HEK293 (cell line): ENCODE results near the gene LSM3.
A peak's percentile ranks its signal among the peaks of the same experiment; 100 is the strongest.

ENCODE experiments used
- CTCF ChIA-PET: fragments of 350-600 bp; formaldehyde crosslinking; extraction: SDS; loops from one replicate; lab custom pipeline; 2021; ENCODE audit warnings: antibody characterized with exemption; lab: Yijun Ruan, JAX
- POLR2A ChIA-PET: fragments of 300-600 bp; formaldehyde crosslinking; extraction: SDS; loops from one replicate; lab custom pipeline; 2020; ENCODE audit warnings: antibody characterized with exemption, inconsistent platforms; lab: Yijun Ruan, JAX
- H3K27ac ChIP-seq: fragments of 200-500 bp; sonication (Bioruptor generic); 2 replicates; pipeline ENCODE4 v1.5.1; 2014; ENCODE audit warnings: low read depth, low read length, control low read depth, inconsistent platforms; ENCODE audit errors: extremely low read depth
- H3K36me3 ChIP-seq, 2 experiments: fragments of 200-500 bp in 1 of 2; sonication (Bioruptor generic) in 1 of 2; 1 replicate in 1 of 2; 2 replicates in 1 of 2; pipeline ENCODE4 v1.5.1; 2014 to 2017; ENCODE audit warnings: inconsistent platforms in 2 of 2, low read length in 2 of 2; ENCODE audit not compliant: control insufficient read depth in 2 of 2, insufficient read depth in 1 of 2
- H3K4me1 ChIP-seq: fragments of 200-500 bp; sonication (Bioruptor generic); 2 replicates; pipeline ENCODE4 v1.5.1; 2014; ENCODE audit warnings: mild to moderate bottlenecking, low read length, inconsistent platforms; ENCODE audit not compliant: control insufficient read depth, insufficient read depth
- H3K4me3 ChIP-seq: 2 replicates; pipeline ENCODE4 v1.5.1; 2011; ENCODE audit warnings: low read depth, mild to moderate bottlenecking, control low read depth, low read length, moderate library complexity
- H3K9me3 ChIP-seq: fragments of 200-500 bp; sonication (Bioruptor generic); 2 replicates; pipeline ENCODE4 v1.5.1; 2014; ENCODE audit warnings: low read depth, low read length, inconsistent platforms; ENCODE audit not compliant: control insufficient read depth, insufficient read depth
- EGR2 ChIP-seq: fragments of 450-650 bp; formaldehyde crosslinking; IDR thresholded peaks from 2 replicates; pipeline ENCODE4 v1.5.1; 2016; ENCODE audit warnings: low read depth, missing biosample characterization, missing genetic modification characterization
- GLIS2 ChIP-seq: fragments of 450-650 bp; formaldehyde crosslinking; IDR thresholded peaks from 2 replicates; pipeline ENCODE4 v1.5.1; 2016; ENCODE audit warnings: missing biosample characterization, missing genetic modification characterization
- OSR2 ChIP-seq: fragments of 450-650 bp; formaldehyde crosslinking; IDR thresholded peaks from 2 replicates; pipeline ENCODE4 v1.5.1; 2016; ENCODE audit warnings: missing biosample characterization, missing genetic modification characterization
- SETDB1 ChIP-seq: IDR thresholded peaks from one replicate; pipeline ENCODE4 v1.6.1; 2017; ENCODE audit warnings: mild to moderate bottlenecking, low read length, moderate library complexity, mixed read lengths; ENCODE audit not compliant: insufficient read length
- ZBTB17 ChIP-seq: fragments of 450-650 bp; formaldehyde crosslinking; IDR thresholded peaks from 2 replicates; pipeline ENCODE4 v1.5.1; 2016; ENCODE audit warnings: missing biosample characterization, missing genetic modification characterization
- ZBTB49 ChIP-seq: fragments of 450-650 bp; formaldehyde crosslinking; IDR thresholded peaks from 2 replicates; pipeline ENCODE4 v1.5.1; 2016; ENCODE audit warnings: missing biosample characterization, missing genetic modification characterization, low read depth
- ZNF138 ChIP-seq: fragments of 450-650 bp; formaldehyde crosslinking; IDR thresholded peaks from 2 replicates; pipeline ENCODE4 v1.5.1; 2016; ENCODE audit warnings: missing biosample characterization, missing genetic modification characterization, borderline replicate concordance
- ZNF155 ChIP-seq: fragments of 450-650 bp; formaldehyde crosslinking; IDR thresholded peaks from 2 replicates; pipeline ENCODE4 v1.5.1; 2016; ENCODE audit warnings: missing biosample characterization, missing genetic modification characterization
- ZNF18 ChIP-seq: fragments of 450-650 bp; formaldehyde crosslinking; IDR thresholded peaks from 2 replicates; pipeline ENCODE4 v1.5.1; 2016; ENCODE audit warnings: missing biosample characterization, missing genetic modification characterization
- ZNF184 ChIP-seq: fragments of 450-650 bp; IDR thresholded peaks from 2 replicates; pipeline ENCODE4 v1.5.1; 2018; ENCODE audit warnings: missing biosample characterization, mild to moderate bottlenecking, missing genetic modification characterization
- ZNF2 ChIP-seq: fragments of 450-650 bp; formaldehyde crosslinking; IDR thresholded peaks from 2 replicates; pipeline ENCODE4 v1.5.1; 2016; ENCODE audit warnings: missing biosample characterization, missing genetic modification characterization
- ZNF239 ChIP-seq: fragments of 450-650 bp; formaldehyde crosslinking; IDR thresholded peaks from 2 replicates; pipeline ENCODE4 v1.5.1; 2016; ENCODE audit warnings: missing biosample characterization, missing genetic modification characterization
- ZNF302 ChIP-seq: fragments of 450-650 bp; formaldehyde crosslinking; IDR thresholded peaks from 2 replicates; pipeline ENCODE4 v1.5.1; 2016; ENCODE audit warnings: missing biosample characterization, missing genetic modification characterization, low read depth
- ZNF311 ChIP-seq: fragments of 450-650 bp; formaldehyde crosslinking; IDR thresholded peaks from 2 replicates; pipeline ENCODE4 v1.5.1; 2017; ENCODE audit warnings: missing biosample characterization, missing genetic modification characterization, borderline replicate concordance
- ZNF362 ChIP-seq: fragments of 450-650 bp; formaldehyde crosslinking; IDR thresholded peaks from 2 replicates; pipeline ENCODE4 v1.5.1; 2016; ENCODE audit warnings: missing biosample characterization, missing genetic modification characterization
- ZNF501 ChIP-seq: fragments of 450-650 bp; formaldehyde crosslinking; IDR thresholded peaks from 2 replicates; pipeline ENCODE4 v1.5.1; 2016; ENCODE audit warnings: missing biosample characterization, missing genetic modification characterization
- ZNF654 ChIP-seq: fragments of 450-650 bp; formaldehyde crosslinking; IDR thresholded peaks from 2 replicates; pipeline ENCODE4 v1.5.1; 2016; ENCODE audit warnings: low read depth, missing biosample characterization, missing genetic modification characterization
- ZNF660 ChIP-seq: fragments of 450-650 bp; IDR thresholded peaks from 2 replicates; pipeline ENCODE4 v1.5.1; 2018; ENCODE audit warnings: missing biosample characterization, mild to moderate bottlenecking, missing genetic modification characterization
- ZNF768 ChIP-seq: fragments of 450-650 bp; formaldehyde crosslinking; IDR thresholded peaks from 2 replicates; pipeline ENCODE4 v1.5.1; 2018; ENCODE audit warnings: missing biosample characterization, mild to moderate bottlenecking, missing genetic modification characterization
- ZNF776 ChIP-seq: fragments of 450-650 bp; formaldehyde crosslinking; IDR thresholded peaks from 2 replicates; pipeline ENCODE4 v1.5.0; 2017; ENCODE audit warnings: missing biosample characterization, missing genetic modification characterization, borderline replicate concordance
- ZSCAN30 ChIP-seq: fragments of 450-650 bp; IDR thresholded peaks from 2 replicates; pipeline ENCODE4 v1.5.1; 2018; ENCODE audit warnings: missing biosample characterization, mild to moderate bottlenecking, missing genetic modification characterization, moderate library complexity
- ZSCAN5A ChIP-seq: fragments of 450-650 bp; formaldehyde crosslinking; IDR thresholded peaks from 2 replicates; pipeline ENCODE4 v1.5.1; 2016; ENCODE audit warnings: missing biosample characterization, missing genetic modification characterization
- TF ChIP-seq, protein P1 (sequence below): fragments of 450-650 bp; formaldehyde crosslinking; IDR thresholded peaks from 2 replicates; pipeline ENCODE4 v1.5.1; 2016; ENCODE audit warnings: missing biosample characterization, missing genetic modification characterization
- TF ChIP-seq, protein P2 (sequence below): fragments of 450-650 bp; formaldehyde crosslinking; IDR thresholded peaks from 2 replicates; pipeline ENCODE4 v1.5.1; 2016; ENCODE audit warnings: missing biosample characterization, missing genetic modification characterization

Gene LSM3

GRCh38 chr3:14203521-14204079 lies 25.0 kb downstream of the LSM3 start:
- Histone ChIP-seq H3K9me3 (no peaks in the 10 kb centered on the region), H3K4me1 (no peaks in the 10 kb centered on the region), H3K4me3 (no peak overlapping the region), H3K36me3 (peaks cover 0 to 18% of the 10 kb centered on the region in 2 experiments; a peak in 2 of 3 replicates), H3K27ac (no peak overlapping the region)
- CTCF ChIA-PET, result interaction anchor here (0.6 to 3.9 kb wide), 78 partner anchors 8 to 1367 kb away, joined by 3 to 51 read pairs (median 4); partner anchors contain the start of genes LSM3 and XPC
- POLR2A ChIA-PET, result interaction anchor here (1.0 to 1.4 kb wide), 2 partner anchors 9 to 25 kb away, joined by 3 to 10 read pairs; partner anchors contain the start of genes LSM3 and XPC
- TF ChIP-seq ZNF311 (tag by site-specific recombination) (no peak), ZNF776 (tag by site-specific recombination) (no peak), ZBTB17 (tag by site-specific recombination) (peak; percentile 83), ZNF18 (tag by site-specific recombination) (no peak), ZNF184 (tag by site-specific recombination) (no peak), ZBTB49 (tag by site-specific recombination) (no peak), ZNF362 (tag by site-specific recombination) (no peak), GLIS2 (tag by site-specific recombination) (no peak), ZNF302 (no peak), ZNF239 (no peak), ZSCAN5A (tag by site-specific recombination) (no peak), ZNF155 (no peak), ZNF654 (tag by site-specific recombination) (peak; percentile 65), EGR2 (tag by site-specific recombination) (no peak), ZNF501 (tag by site-specific recombination) (no peak), ZNF2 (tag by site-specific recombination) (peak; percentile 92), ZSCAN30 (tag by site-specific recombination) (0 out of 2 replicates have a peak, but pooled peaks have one; percentile 16), SETDB1 (no peak), ZNF768 (tag by site-specific recombination) (0 out of 2 replicates have a peak, but pooled peaks have one; percentile 96), OSR2 (no peak), ZNF138 (no peak), ZNF660 (tag by site-specific recombination) (peak; percentile 77; the same call in 1 of the 2 replicates)
- TF ChIP-seq, protein P1, sequence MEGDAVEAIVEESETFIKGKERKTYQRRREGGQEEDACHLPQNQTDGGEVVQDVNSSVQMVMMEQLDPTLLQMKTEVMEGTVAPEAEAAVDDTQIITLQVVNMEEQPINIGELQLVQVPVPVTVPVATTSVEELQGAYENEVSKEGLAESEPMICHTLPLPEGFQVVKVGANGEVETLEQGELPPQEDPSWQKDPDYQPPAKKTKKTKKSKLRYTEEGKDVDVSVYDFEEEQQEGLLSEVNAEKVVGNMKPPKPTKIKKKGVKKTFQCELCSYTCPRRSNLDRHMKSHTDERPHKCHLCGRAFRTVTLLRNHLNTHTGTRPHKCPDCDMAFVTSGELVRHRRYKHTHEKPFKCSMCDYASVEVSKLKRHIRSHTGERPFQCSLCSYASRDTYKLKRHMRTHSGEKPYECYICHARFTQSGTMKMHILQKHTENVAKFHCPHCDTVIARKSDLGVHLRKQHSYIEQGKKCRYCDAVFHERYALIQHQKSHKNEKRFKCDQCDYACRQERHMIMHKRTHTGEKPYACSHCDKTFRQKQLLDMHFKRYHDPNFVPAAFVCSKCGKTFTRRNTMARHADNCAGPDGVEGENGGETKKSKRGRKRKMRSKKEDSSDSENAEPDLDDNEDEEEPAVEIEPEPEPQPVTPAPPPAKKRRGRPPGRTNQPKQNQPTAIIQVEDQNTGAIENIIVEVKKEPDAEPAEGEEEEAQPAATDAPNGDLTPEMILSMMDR, result peak; percentile 70
- TF ChIP-seq, protein P2, sequence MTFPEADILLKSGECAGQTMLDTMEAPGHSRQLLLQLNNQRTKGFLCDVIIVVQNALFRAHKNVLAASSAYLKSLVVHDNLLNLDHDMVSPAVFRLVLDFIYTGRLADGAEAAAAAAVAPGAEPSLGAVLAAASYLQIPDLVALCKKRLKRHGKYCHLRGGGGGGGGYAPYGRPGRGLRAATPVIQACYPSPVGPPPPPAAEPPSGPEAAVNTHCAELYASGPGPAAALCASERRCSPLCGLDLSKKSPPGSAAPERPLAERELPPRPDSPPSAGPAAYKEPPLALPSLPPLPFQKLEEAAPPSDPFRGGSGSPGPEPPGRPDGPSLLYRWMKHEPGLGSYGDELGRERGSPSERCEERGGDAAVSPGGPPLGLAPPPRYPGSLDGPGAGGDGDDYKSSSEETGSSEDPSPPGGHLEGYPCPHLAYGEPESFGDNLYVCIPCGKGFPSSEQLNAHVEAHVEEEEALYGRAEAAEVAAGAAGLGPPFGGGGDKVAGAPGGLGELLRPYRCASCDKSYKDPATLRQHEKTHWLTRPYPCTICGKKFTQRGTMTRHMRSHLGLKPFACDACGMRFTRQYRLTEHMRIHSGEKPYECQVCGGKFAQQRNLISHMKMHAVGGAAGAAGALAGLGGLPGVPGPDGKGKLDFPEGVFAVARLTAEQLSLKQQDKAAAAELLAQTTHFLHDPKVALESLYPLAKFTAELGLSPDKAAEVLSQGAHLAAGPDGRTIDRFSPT (tag by site-specific recombination), result no peak
